B cell (primary cell): ENCODE measurements around the gene XPNPEP1. TPM values are rescaled to one million over a fixed set of nuclear protein-coding genes. Genes with fewer than 3 reads are reported as not detected.

Experiments
- ATAC-seq: fragments of 200-7000 bp; cut with Tn5 transposase; one replicate; pipeline ENCODE4 v1.10.0; 2021; ENCODE audit warnings: low read depth, mild to moderate bottlenecking, moderate number of reproducible peaks, moderate library complexity
- CTCF ChIA-PET: fragments of 350-600 bp; sonication (Branson Sonifier 250); formaldehyde crosslinking; loops from one replicate; lab custom pipeline; 2021; ENCODE audit warnings: antibody characterized with exemption, inconsistent platforms; lab: Charles Lee
- POLR2A ChIA-PET: fragments of 350-600 bp; sonication (Branson Sonifier 250); formaldehyde crosslinking; loops from one replicate; lab custom pipeline; 2021; ENCODE audit warnings: antibody characterized with exemption; lab: Charles Lee
- DNase-seq: peaks from one replicate; pipeline ENCODE4 v3.0.0; 2013
- H2AFZ ChIP-seq: 2 replicates; pipeline ENCODE4 v1.6.1; 2012; ENCODE audit warnings: mild to moderate bottlenecking, low read depth, low read length; ENCODE audit not compliant: insufficient read depth, poor library complexity, severe bottlenecking
- H3K27ac ChIP-seq, 2 donors: 1 replicate in 1 of 2; 2 replicates in 1 of 2; pipeline ENCODE4 v1.5.1; 2012 to 2013; ENCODE audit warnings: low read length in 2 of 2, mild to moderate bottlenecking in 2 of 2, moderate library complexity in 1 of 2
- H3K27me3 ChIP-seq, 4 experiments: fragments of 200-600 bp in 1 of 4; sonication (generic) in 1 of 4; replicated peaks in 1 of 4; 1 replicate in 2 of 4; 2 replicates in 2 of 4; pipeline versions ENCODE4 v1.6.1 to v1.7.0; 2013 to 2016; ENCODE audit warnings: low read length in 3 of 4, mild to moderate bottlenecking in 2 of 4, mixed read lengths in 1 of 4, moderate library complexity in 1 of 4; ENCODE audit not compliant: insufficient read depth in 4 of 4, control insufficient read depth in 3 of 4; ENCODE audit errors: control extremely low read depth in 1 of 4
- H3K36me3 ChIP-seq, 2 experiments: replicated peaks in 1 of 2; 1 replicate in 1 of 2; 2 replicates in 1 of 2; pipeline versions ENCODE4 v1.6.1 to v1.7.1; 2013; ENCODE audit warnings: low read length in 1 of 2; ENCODE audit not compliant: insufficient read depth in 2 of 2, control insufficient read depth in 1 of 2; ENCODE audit errors: control extremely low read depth in 1 of 2, extremely low read depth in 1 of 2
- H3K4me1 ChIP-seq, 2 donors: fragments of 200-600 bp in 1 of 2; sonication (generic) in 1 of 2; 1 replicate in 1 of 2; 2 replicates in 1 of 2; pipeline versions ENCODE4 v1.5.1 to v1.6.1; 2013 to 2017; ENCODE audit warnings: low read length in 2 of 2; ENCODE audit not compliant: control insufficient read depth in 2 of 2, insufficient read depth in 2 of 2
- H3K4me2 ChIP-seq: replicated peaks from 2 replicates; pipeline ENCODE3; 2012; ENCODE audit warnings: mild to moderate bottlenecking, low read depth, low read length; ENCODE audit not compliant: poor library complexity, severe bottlenecking
- H3K4me3 ChIP-seq, 5 experiments: fragments of 200-600 bp in 1 of 5; sonication (generic) in 1 of 5; 1 replicate in 3 of 5; 2 replicates in 2 of 5; pipeline versions ENCODE4 v1.5.1 to v1.7.0; 2011 to 2016; ENCODE audit warnings: low read length in 4 of 5, mild to moderate bottlenecking in 4 of 5, low read depth in 2 of 5, control low read depth in 1 of 5, moderate library complexity in 1 of 5; ENCODE audit not compliant: insufficient read depth in 1 of 5; ENCODE audit errors: control extremely low read depth in 1 of 5, extremely low read depth in 1 of 5
- H3K79me2 ChIP-seq: fragments of 200-600 bp; sonication (generic); one replicate; pipeline ENCODE4 v1.6.0; 2016; ENCODE audit warnings: low read length; ENCODE audit not compliant: control insufficient read depth, insufficient read depth
- H3K9ac ChIP-seq: fragments of 200-600 bp; sonication (generic); 2 replicates; pipeline ENCODE4 v1.6.1; 2017; ENCODE audit warnings: mild to moderate bottlenecking, low read length, moderate library complexity
- H3K9me3 ChIP-seq, 3 donors: one replicate each; pipeline versions ENCODE4 v1.6.1 to v1.7.1; 2013; ENCODE audit warnings: low read length in 2 of 3; ENCODE audit not compliant: control insufficient read depth in 2 of 3, insufficient read depth in 1 of 3; ENCODE audit errors: control extremely low read depth in 1 of 3
- H4K20me1 ChIP-seq: 2 replicates; pipeline ENCODE4 v1.6.0; 2012; ENCODE audit warnings: mild to moderate bottlenecking, low read length; ENCODE audit not compliant: insufficient read depth, control insufficient read depth, poor library complexity, severe bottlenecking
- H3K27ac Mint-ChIP-seq: one replicate; pipeline ENCODE4 v1.8.0; 2021; ENCODE audit warnings: mixed read lengths
- H3K27me3 Mint-ChIP-seq: one replicate; pipeline ENCODE4 v1.8.0; 2021; ENCODE audit warnings: mixed read lengths
- H3K4me1 Mint-ChIP-seq: one replicate; pipeline ENCODE4 v1.8.0; 2021; ENCODE audit warnings: mixed read lengths
- H3K4me3 Mint-ChIP-seq: one replicate; pipeline ENCODE4 v1.8.0; 2021; ENCODE audit warnings: mixed read lengths
- H3K9me3 Mint-ChIP-seq: one replicate; pipeline ENCODE4 v1.8.0; 2022; ENCODE audit warnings: mixed read lengths; ENCODE audit not compliant: insufficient read depth
- EZH2 ChIP-seq: IDR thresholded peaks from 2 replicates; pipeline ENCODE4 v1.6.1; 2012; ENCODE audit warnings: borderline replicate concordance, low read depth, mild to moderate bottlenecking, moderate library complexity, low read length; ENCODE audit not compliant: insufficient read depth, poor library complexity, severe bottlenecking
- WGBS: methylation state at CpG from one replicate; pipeline ENCODE4 v1.1.5; 2013; ENCODE audit warnings: missing lambda C conversion rate; ENCODE audit not compliant: insufficient coverage; 5-methylcytosine and 5-hydroxymethylcytosine counted together
- intact Hi-C: fragments of 100-400 bp; cut with micrococcal nuclease; formaldehyde crosslinking; loops from one replicate; pipeline ENCODE4 v1.10.0; 2022
- polyA plus RNA-seq: library from polyadenylated mRNA; depleted of rRNA; stranded (reverse); fragments of >200 nt; gene quantifications from 2 replicates; pipeline ENCODE4 v1.2.3, GENCODE V29; 2012
- total RNA-seq, 2 donors: library from RNA; stranded (reverse); fragments of 120-200 nt in 1 of 2; gene quantifications; 1 replicate in 1 of 2; 2 replicates in 1 of 2; pipeline versions ENCODE4 v1.2.3 to v1.2.4, GENCODE V29; 2013 to 2022
- TF ChIP-seq, protein P1 (sequence below): fragments of 200-600 bp; IDR thresholded peaks from one replicate; pipeline ENCODE4 v1.8.0; 2022; ENCODE audit warnings: antibody characterized with exemption, mild to moderate bottlenecking

XPNPEP1 gene
- total and polyA plus RNA-seq, 2 donors (not counting 1 experiment from before 2014, with no cell fraction given): 60.6 to 70.8 TPM

DNA sequence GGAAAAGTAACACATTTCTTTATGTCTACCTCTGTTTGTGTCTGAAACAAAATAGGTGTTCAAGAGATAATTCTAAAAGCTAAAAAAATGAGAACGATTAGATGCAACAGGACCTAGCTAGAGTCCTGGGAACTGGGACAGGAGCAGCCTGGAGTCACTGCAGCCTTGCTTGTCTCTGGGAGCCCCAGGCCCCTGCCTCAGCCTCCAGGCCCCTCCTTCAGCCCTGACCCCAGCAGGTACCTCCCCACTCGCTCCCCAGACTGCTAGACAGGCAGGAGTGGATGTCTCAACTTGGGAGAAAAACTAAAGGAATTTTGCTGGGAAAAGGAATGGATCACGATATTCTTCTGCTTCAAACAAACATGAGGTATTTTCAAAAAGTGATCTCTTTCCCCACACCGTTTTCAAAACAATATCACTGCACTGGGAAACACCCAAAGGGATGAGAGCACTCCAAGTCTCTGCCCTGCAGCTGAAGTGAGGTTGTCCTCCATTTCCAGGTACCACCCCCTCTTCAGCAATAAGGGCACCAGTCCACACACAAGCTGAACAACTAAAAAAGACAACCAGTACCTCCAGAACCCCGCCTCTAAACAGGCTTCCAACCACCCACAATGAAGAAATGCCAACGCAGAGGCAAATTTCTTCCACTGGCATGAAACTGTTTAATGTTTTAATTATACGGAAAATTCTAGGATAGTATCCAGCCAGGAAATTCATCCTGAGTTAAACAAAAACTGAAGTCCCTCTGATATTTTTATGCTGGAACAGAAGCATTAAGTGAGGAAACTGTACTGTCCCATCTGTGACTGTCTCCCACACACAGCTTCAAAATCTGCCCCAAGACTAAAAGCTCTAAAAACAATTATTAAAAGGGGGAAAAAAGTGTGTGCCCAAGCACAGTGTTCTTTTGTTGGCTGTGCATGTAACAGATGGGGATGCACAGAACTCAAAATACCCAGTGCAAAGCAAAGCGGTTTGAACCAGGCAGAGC lies 47.2 kb downstream of the XPNPEP1 start:
- no peaks in the 10 kb centered on the region for H3K27me3 Mint-ChIP-seq
- no peak overlapping the region for H2AFZ ChIP-seq
- peaks cover 17 to 68% of the 10 kb centered on the region in 2 experiments for H3K36me3 ChIP-seq
- no peak for TF ChIP-seq EZH2
- TF ChIP-seq, protein P1, sequence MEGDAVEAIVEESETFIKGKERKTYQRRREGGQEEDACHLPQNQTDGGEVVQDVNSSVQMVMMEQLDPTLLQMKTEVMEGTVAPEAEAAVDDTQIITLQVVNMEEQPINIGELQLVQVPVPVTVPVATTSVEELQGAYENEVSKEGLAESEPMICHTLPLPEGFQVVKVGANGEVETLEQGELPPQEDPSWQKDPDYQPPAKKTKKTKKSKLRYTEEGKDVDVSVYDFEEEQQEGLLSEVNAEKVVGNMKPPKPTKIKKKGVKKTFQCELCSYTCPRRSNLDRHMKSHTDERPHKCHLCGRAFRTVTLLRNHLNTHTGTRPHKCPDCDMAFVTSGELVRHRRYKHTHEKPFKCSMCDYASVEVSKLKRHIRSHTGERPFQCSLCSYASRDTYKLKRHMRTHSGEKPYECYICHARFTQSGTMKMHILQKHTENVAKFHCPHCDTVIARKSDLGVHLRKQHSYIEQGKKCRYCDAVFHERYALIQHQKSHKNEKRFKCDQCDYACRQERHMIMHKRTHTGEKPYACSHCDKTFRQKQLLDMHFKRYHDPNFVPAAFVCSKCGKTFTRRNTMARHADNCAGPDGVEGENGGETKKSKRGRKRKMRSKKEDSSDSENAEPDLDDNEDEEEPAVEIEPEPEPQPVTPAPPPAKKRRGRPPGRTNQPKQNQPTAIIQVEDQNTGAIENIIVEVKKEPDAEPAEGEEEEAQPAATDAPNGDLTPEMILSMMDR: no peak
- H3K79me2 ChIP-seq: no peaks in the 10 kb centered on the region
- no peaks in the 10 kb centered on the region for H4K20me1 ChIP-seq
- ChIA-PET POLR2A (no interaction called here), CTCF (no interaction called here)
- H3K9me3 Mint-ChIP-seq: no peaks in the 10 kb centered on the region
- no peaks in the 10 kb centered on the region for H3K27me3 ChIP-seq
- H3K4me2 ChIP-seq: no peak overlapping the region
- no peaks in the 10 kb centered on the region for H3K4me1 ChIP-seq
- no peak for ATAC-seq
- 100% methylated on average over 3 of the region's 8 CpGs for WGBS
- H3K4me1 Mint-ChIP-seq: no peaks in the 10 kb centered on the region
- H3K4me3 ChIP-seq: no peak overlapping the region
- intact Hi-C loops: no loop called here
- no peak overlapping the region for H3K27ac ChIP-seq
- H3K27ac Mint-ChIP-seq: no peak overlapping the region
- H3K9me3 ChIP-seq: no peaks in the 10 kb centered on the region
- DNase-seq: no peak
- no peak overlapping the region for H3K9ac ChIP-seq
- no peak overlapping the region for H3K4me3 Mint-ChIP-seq

DNA sequence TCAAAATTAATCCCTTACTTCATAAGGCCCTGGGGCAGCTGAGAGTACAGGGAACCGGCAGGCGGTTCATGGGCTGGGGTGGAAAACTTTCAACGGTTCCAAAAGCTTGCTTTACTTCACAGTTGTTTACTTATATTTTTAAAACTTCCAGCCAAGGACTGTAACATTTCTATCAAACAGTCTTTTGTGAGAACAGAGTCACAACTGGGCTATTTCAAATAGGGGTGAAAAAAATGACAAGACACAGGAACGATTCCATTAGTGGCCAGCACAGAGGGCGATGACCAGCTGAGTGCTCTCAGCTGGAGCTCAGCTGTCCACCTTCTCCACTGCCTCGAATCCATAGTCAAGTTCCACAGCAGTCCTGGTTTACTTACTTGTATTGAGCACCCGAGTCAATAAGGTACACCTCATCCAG lies 48.2 kb downstream of the XPNPEP1 start:
- no peaks in the 10 kb centered on the region for H3K9me3 Mint-ChIP-seq
- no peaks in the 10 kb centered on the region for H3K27me3 ChIP-seq
- H3K27ac Mint-ChIP-seq: no peak overlapping the region
- H4K20me1 ChIP-seq: no peaks in the 10 kb centered on the region
- no peak overlapping the region for H3K9ac ChIP-seq
- no peaks in the 10 kb centered on the region for H3K27me3 Mint-ChIP-seq
- no peak overlapping the region for H2AFZ ChIP-seq
- no peak overlapping the region for H3K4me3 ChIP-seq
- no peak for ATAC-seq
- H3K9me3 ChIP-seq: no peaks in the 10 kb centered on the region
- H3K36me3 ChIP-seq: peaks cover 17 to 67% of the 10 kb centered on the region in 2 experiments
- POLR2A ChIA-PET: no interaction called here
- no peaks in the 10 kb centered on the region for H3K4me1 ChIP-seq
- CTCF ChIA-PET: no interaction called here
- TF ChIP-seq EZH2: no peak
- TF ChIP-seq, protein P1: no peak
- H3K79me2 ChIP-seq: no peaks in the 10 kb centered on the region
- WGBS: 96% methylated on average over 4 of the region's 7 CpGs
- intact Hi-C loops: no loop called here
- H3K27ac ChIP-seq: no peak overlapping the region
- no peak overlapping the region for H3K4me3 Mint-ChIP-seq
- no peak overlapping the region for H3K4me2 ChIP-seq
- H3K4me1 Mint-ChIP-seq: no peaks in the 10 kb centered on the region
- DNase-seq: no peak
